DMS53 treated with DMSO at 0.1 percent for 48 hours (cell line): ENCODE measurements around the gene MRPL21.
A peak's percentile ranks its signal among the peaks of the same experiment; 100 is the strongest.
"Not testable (repeated sequence)": the region's sequence is repeated elsewhere in the genome, so short reads cannot be mapped to it uniquely, and the experiment has no call there.

Experiments used
- DNase-seq: peaks from one replicate; lab custom pipeline; 2025; ENCODE audit not compliant: unreplicated experiment; lab: John Stamatoyannopoulos, UW

The MRPL21 gene

DNA sequence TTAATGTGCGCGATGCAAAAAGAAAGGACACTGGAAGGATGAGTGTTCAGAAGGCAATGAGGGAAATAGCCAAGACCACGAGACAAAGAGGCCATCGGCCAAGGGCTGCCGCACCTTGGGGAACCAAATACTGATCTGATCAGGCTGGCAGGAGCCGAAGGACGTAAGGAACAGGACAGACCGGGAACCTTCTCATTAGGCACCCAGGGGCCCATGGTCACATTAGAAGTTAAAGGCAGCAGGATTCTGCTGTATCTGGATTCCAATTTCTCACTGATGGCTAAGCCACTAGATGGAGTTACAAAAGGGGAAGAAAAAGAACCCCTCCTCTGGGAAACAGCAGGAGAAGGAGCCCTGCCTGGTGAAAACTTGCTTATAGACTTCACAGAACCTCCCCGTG lies 33.2 kb downstream of the MRPL21 start:
- DNase-seq, result peak; percentile 41

DNA sequence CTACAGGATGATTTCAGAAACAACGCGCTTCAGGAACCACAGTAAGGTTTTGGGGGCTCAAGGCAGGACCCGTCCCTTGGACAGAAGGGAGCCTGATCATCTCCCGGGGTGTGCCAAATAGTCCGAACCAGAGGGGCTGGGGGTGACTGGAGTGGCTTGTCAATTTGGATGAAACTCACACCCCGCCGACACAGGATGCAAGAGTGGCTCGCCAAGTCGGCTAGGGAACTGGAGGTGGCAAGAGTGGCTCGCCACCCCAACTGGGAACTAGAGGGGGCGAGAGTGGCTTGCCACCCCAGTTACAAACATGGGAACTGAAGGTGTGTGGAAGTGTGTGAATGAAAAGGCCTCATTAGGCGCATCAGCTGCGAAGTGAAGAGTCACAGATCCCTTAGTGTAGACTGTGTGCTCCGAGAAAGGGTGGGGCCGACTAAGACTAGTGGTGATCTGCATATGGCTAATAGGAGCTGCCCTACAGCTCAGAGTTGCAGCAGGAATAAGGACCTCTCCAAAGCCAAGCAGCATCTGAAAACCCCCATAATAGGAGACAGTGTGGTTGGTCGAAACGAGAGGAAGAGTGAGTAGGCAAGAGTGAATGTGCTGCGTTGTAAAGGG lies 35.3 kb downstream of the MRPL21 start:
- no peak for DNase-seq

DNA sequence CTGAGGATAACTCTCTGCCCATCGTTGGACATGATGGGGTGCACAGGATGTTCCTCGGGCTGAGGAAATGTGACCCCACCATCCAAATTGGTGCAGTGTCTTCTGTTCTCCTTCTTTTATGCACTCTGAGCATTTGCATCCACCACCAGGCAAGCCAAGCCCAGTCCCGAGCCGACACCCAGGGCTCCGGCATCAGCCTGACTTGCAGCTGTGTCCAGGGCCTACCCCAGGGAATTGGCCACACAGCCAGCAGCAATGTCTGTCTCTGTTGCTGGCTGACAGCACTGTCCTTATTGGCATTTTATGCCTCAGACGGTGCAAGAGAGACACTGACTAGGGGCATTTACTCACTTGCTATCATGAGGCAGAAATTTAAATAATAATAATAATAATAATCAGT lies 36.6 kb downstream of the MRPL21 start:
- no peak for DNase-seq

DNA sequence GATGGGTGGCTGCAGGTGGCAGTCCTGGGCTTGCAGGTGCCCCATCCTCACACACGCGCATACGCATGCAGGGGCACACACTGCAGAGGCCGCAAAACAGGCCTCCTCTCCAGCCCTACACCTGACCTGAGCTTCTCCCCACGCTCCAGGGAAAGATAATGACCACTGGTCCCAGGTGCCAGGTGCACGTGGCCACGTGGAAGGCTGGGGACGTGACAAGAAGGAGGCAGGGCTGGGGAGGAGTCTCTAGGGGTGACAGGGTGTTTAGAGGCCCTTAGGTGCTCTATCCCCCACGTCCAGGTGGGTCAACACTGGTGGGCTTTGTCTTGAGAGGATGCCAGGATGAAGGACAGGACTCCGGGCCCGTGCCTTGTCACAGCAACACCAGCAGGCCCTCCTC lies 38.4 kb downstream of the MRPL21 start:
- DNase-seq, result no peak

DNA sequence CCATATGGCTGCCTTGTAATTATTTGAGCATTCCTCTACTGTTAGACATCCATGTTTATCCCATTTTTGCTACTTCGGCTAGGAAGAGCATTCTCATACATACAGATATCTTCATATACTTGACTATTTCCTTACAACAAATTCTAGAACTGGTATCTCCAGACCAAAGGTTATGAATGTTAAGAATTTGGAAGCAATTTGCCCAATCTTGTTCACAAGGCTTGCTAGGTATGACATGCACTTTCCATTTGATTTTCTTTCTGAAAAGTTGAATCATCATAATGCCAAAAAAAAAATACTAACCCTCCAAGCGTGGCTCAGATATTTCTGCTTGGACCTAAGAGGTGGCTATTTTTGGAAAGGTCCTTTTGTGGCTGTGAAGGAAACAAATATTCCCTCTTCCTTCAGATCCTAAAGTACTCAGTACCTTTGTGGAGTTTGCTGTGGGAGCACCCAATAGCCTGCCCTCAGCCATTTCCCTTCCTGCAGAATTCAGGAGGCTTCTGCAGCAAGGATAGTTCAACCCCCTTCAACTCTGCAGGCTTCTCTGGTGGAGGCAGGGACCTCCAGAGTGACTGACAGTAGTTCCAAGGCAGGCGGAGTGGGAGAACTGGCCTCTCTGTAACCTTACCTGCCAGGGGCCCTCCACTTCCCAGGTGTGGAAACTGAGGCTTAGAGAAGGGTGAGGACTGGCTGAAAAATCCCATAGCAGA lies 39.9 kb downstream of the MRPL21 start:
- no peak for DNase-seq

DNA sequence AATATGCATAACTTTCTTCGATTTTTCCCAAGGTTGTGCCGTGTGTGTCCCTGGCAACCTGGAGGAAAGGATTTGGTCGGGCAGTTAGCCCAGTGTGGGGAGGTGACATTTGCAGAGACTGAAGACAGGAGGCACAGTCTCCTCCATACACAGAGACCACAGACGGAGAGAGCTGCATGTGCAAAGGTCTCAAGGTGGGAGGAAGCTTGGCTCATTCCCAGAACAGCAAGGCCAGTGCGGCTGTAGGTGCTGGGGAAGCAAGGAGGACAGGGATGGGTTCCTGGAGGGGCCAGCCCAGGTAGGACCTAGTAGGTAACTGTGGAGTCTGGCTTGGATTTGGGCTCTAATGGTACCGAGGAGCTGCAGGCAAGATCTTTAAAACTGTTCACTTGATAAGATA lies 41.2 kb downstream of the MRPL21 start:
- no peak for DNase-seq

DNA sequence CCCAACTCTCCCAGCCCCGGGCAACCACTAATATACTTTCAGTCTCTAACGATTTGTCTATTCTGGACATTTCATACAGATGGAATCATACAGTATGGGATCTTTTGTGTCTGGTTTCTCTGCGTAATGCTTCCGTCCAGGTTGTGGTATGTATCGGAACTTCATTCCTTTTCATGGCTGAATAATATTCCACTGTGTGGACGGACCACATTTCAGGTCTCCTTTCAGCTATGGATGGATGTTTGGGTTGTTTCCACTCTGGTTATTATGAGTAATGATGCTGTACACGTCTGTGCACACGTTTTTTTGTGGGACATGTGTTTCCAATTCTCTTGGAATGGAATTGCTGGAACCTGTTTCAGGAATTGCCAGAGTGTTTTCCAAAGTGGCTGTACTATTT lies 44.5 kb downstream of the MRPL21 start:
- DNase-seq, result no peak

DNA sequence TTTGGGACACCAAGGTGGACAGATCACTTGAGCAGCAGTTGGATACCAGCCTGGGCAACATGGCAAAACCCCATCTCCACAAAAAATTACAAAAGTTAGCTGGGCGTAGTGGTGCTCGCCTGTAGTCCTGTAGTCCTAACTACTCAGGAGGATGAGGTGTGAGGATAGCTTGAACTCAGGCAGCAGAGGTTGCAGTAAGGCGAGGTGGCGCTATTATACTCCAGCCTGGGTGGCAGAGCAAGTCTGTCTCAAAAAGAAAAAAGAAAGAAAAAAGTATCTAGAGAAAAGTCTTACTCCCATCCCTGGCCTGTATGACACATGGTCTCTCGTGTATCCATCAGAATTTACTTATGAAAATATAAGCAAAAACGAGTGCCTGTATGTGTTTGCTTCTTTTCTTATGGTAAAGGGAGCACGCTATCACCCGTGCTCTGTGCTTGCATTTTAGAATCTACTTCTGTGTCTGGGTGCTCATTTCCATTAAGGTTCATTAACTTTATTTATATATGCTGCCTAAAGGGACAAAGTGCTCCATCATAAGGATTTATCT lies 46.5 kb downstream of the MRPL21 start:
- DNase-seq, result no peak

DNA sequence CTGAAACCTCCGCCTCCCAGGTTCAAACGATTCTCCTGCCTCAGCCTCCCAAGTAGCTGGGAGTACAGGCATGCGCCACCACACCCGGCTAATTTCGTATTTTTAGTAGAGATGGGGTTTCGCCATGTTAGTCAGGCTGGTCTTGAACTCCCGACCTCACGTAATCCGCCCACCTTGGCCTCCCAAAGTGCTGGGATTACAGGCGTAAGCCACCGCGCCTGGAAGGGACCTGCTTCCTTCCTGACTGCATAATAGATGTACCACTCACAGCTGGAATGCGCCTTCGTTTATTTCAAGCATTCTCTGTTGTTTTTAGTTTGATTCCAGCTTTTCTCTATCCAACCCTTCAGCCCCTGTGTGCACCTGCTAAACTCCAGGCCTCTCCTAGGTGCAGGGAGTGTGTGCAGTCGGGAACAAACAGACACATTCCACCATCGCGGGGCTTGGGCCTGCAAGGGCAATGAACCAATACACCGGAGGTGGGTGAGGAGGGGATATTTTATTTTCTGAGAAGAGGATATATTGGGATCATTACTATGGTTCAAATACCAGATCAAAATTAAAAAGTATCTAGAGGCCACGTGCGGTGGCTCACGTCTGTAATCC lies 47.1 kb downstream of the MRPL21 start:
- not testable (repeated sequence) for DNase-seq

DNA sequence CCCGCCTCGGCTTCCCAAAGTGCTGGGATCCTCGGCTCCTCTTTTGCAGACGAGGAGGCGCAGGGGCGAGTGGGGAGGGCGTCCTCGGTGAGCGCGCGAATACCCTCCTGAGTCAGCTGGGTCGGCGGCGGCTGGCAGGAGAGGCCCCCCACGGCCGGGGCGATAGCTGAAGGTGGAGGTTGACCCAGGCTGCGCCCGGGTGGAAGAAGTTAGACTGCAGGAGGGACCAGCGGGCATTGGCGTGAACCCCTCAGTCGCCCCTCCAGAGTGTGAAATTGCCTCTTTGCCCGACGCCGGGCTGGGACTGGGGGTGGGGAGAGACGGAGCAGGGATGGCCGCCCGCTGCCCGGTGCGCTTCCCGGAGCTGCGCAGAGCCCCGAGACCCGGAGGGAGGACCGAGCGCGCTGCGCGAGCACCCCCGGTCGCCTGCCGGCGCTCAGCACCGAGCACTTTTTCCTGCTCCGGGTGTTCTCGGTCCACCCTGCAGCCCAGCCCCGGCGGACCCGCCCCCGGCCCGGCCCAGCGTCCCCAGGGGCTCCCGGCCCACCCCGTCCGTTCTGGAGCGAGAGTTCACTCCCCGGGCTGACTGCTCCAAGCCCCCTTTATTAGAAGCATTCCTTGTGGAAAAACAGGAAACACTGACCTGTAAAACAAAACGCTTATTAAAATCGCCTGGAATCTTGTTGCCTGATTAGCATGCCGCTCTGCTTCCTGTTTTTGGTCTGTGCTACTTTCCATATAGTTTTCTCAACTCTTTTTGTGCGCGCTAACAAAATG lies 48.2 kb downstream of the MRPL21 start:
- DNase-seq, result no peak

DNA sequence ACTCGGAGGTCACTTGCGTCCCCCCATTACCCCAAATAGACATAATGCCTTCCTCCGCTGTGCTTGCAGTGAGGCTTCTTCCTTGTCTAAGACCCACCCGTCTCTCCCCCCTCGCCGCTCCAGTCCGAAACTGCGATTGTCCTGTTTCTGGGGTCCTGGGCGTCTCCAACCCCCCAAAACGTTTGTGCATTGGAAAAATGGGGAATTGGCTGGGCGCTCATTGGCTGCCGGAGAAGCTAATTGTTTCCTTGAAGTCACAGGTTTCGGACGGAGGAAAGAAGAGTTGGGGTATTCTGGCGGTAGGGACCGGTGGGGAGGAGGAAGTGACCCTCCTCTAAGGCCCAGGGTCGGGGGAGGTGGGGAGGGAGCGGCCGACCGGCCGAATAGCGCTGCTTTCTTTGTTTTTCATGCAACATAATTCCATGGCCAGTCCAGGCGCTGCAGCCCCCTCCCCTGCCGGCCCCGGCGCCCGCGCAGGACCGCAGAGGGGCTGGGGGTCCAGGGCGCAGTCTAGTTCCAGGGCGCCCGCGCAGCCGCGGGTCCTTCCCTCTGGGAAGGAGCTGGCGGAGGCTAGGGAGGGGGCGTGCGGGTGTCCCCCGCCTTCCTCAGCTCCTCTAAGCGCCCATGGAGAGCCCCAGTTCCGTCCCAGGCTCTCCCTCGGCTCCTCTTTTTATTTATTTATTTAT lies 49.2 kb downstream of the MRPL21 start:
- DNase-seq, result no peak

DNA sequence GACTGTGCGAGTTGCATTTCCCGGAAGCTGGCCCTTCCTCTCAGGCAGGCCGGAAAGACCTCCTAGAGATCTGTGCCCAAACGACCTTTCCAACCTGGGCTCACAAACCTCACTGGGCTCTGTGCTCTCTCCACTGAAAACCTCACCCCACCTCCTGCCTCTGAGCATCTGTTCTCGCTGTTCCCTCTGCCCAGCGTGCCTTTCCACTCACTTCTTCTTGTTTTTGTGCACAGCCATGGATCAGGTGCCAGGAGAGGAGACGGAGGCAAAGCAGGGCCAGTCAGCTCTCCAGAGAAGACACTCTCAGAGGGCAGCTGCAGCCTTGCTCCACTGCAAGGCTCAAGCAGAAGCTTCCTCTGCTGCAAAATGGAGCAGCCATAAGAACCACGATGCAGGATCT lies 51.0 kb downstream of the MRPL21 start:
- DNase-seq, result no peak

DNA sequence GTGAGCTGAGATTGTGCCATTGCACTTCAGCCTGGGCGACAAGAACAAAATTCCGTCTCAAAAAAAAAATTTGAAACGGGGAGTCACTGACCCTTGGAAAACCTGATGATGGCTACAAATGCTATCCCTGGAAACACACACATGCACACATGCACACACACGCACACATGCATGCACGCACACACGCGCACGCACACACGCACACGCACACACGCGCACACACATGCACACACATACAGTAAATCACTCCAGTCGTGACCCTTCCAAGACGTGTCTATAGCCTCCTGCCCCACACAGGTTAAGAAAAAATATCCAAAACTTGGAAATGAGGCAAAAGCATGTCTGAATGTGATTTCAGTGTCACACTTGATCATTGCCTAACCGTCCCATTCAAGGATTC lies 55.2 kb downstream of the MRPL21 start:
- no peak for DNase-seq

DNA sequence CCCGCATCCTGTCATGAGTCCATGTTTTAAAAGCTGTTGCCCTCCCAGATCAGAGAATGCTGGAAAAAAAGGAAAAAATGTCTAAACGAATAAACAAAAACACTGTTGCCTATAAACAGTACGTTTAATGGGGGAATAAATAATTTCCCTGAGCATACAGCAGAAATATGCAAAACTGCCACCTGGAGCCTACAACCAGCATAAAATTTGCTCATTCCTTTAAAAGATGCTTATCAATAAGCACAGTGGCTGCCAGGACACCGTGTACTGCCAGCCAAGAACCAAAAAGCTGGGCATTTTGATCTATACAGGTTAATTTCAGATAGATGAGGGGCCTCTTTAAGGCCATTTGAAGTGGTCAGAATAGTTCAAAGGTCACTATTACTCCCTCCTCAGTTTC lies 56.2 kb downstream of the MRPL21 start:
- no peak for DNase-seq

DNA sequence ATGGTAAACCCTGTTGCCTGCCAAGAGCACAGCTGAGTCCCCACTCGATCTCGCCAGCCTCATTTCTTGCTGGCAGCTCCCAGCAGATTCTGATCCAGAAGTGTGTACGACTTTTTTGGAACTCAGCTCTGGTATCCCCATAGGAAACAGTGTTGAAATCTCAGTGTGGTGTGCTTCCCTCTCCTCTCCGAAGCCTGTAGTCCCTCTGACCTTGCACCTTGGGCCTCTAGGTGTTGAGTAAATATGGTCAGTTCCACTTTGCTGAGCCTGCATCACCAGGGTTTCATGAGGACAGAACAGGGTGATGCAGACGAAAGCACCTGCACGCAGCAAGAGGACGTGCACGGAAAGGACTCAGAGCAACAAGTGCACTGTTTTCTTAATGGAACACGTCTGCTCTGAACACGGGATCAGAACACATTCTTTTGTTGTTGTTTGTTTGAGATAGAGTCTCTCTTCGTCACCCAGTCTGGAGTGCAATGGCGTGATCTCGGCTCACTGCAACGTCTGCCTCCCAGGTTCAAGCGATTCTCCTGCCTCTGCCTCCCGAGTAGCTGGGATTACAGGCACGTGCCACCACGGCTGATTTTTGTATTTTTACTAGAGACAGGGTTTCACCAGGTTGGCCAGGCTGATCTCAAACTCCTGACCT lies 58.2 kb downstream of the MRPL21 start:
- DNase-seq, result peak; percentile 77

DNA sequence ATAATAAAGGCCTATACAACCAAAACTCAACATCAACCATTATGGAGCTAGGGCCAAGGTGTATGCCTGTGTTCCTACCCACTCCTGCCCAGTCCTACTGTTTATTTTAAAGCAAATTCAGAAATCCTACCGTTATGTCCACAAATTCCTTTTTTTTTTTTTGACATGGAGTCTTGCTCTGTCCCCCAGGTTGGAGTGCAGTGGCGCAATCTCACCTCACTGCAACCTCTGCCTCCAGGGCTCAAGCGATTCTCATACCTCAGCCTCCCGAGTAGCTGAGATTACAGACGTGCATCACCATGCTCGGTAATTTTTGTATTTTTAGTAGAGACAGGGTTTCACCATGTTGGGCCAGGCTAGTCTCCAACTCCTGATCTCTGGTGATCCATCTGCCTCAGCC lies 58.8 kb downstream of the MRPL21 start:
- DNase-seq, result no peak

DNA sequence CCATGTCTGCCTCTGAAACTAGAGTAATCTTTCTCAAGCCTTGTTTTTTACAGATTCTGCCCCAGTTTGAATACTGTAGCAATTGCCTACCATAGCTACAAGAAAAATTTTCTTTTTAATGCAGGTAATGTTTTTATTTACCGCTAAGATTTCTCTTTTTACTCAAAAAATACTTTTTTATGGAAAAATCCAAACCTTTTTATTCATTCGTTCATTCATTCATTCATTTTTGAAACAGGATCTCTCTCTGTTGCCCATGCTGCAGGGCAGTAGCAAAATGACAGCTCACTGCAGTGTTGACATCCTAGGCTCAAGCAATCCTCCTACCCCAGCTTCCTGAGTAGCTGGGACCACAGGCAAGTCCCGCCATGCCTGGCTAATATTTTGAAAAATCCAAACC lies 59.3 kb downstream of the MRPL21 start:
- no peak for DNase-seq

DNA sequence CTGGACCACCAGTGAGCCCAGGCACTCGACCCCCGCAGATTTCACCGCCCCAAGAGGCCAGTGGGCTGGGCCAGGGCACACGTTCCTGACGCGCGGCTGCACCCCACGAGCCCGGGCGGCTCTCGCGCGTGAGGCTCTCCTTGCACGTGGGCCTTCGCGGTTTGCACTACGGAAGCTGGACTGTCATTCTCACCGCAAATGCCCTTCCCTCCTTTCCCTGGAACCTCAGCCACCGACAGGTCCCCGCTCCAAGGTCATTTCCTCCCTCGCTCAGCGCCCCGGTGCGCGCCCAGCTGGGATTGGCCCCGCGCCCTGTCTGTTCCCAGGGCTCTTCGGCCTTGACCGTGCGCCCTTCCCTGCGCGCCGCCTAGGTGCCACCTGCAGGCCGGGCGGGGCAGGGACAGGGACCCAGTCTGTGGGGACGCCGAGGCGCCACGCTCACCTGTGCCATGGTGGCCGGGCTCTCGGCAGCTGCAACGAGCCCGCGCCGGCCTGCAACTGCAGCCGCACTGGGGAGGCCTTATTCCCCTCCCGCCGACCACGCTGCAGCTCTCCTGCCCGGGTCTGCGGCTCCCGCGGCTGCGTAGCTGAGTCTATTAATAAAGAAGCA lies 59.8 kb downstream of the MRPL21 start:
- peak; percentile 97 for DNase-seq

DNA sequence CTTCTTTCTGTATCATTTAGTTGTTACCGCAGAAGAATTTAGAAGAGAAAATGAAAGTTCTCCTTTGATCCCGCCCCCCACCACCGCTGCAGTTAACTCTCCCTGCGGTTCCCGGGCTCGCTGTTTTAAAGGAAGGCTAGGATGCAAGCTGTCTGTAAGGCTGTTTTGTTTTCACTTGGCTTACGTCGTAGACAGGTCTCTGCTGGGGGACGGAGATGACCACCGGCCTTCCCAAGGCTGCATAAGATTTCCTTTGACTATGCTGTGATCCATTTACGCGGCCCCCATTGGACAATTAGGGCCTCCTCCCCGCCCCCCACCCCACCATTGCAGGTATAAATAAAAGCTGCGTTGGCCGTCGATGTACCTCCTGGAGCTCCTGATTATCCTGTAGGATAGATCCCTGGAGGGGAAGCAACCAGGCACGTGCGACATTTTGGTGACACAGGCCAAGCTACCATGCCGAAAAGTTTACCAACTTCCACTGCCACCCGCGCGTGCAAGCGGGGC lies 60.5 kb downstream of the MRPL21 start:
- DNase-seq, result peak; percentile 64
